Right forelimb (tissue), 1 donor: ENCODE data around the gene BRME1.

Source experiments
- DNase-seq: peaks from one replicate; pipeline ENCODE4 v3.0.0-alpha.2; 2018

Gene BRME1

GRCh38 chr19:13905634-13906520 is at the start of gene BRME1, which contains the start of gene CC2D1A:
BRME1 (minus strand) TSS chr19:13906117; CDS start chr19:13904892, 1,225 bp downstream.
CC2D1A (plus strand) TSS chr19:13906201; CDS start chr19:13906442, 241 bp downstream.
- DNase-seq = peak; percentile 93

- no peak for DNase-seq
Observed at GRCh38 chr19:13954185-13954584, 48.3 kb upstream of the BRME1 start.

- DNase-seq = no peak
Observed at GRCh38 chr19:13952931-13953531, 47.1 kb upstream of the BRME1 start.

- peak; percentile 99 for DNase-seq
Observed at GRCh38 chr19:13952154-13952930, 46.4 kb upstream of the BRME1 start, which contains the start of gene DCAF15. DCAF15 (plus strand) TSS chr19:13952509; CDS start chr19:13952513, 4 bp downstream.

- DNase-seq = no peak
Observed at GRCh38 chr19:13951799-13952153, 45.9 kb upstream of the BRME1 start.

- DNase-seq = no peak
Observed at GRCh38 chr19:13951043-13951442, 45.1 kb upstream of the BRME1 start.

- DNase-seq = no peak
Observed at GRCh38 chr19:13946414-13946813, 40.5 kb upstream of the BRME1 start.

- no peak for DNase-seq
Observed at GRCh38 chr19:13942023-13942684, 36.2 kb upstream of the BRME1 start.

- DNase-seq = peak; percentile 72
Observed at GRCh38 chr19:13938301-13939064, 32.6 kb upstream of the BRME1 start, which contains the start of gene PODNL1. PODNL1 (minus strand) TSS chr19:13938417; CDS start chr19:13938181, 236 bp downstream.

- DNase-seq = no peak
Observed at GRCh38 chr19:13937479-13938300, 31.8 kb upstream of the BRME1 start.

GRCh38 chr19:13935765-13936510 is 30.0 kb upstream of the BRME1 start:
- DNase-seq = no peak

GRCh38 chr19:13934785-13935109 is 28.8 kb upstream of the BRME1 start:
- no peak for DNase-seq

- DNase-seq = no peak
Observed at GRCh38 chr19:13932911-13933393, 27.0 kb upstream of the BRME1 start.

- no peak for DNase-seq
Observed at GRCh38 chr19:13932149-13932637, 26.3 kb upstream of the BRME1 start.

GRCh38 chr19:13931391-13932148 is 25.7 kb upstream of the BRME1 start:
- no peak for DNase-seq

GRCh38 chr19:13930402-13930801 is 24.5 kb upstream of the BRME1 start:
- DNase-seq = no peak

GRCh38 chr19:13929956-13930355 is 24.0 kb upstream of the BRME1 start:
- no peak for DNase-seq

- DNase-seq = no peak
Observed at GRCh38 chr19:13929340-13929739, 23.4 kb upstream of the BRME1 start.

- no peak for DNase-seq
Observed at GRCh38 chr19:13926715-13927114, 20.8 kb upstream of the BRME1 start.
